ENCODE results near the gene CD2. TPM values are rescaled to one million over a fixed set of nuclear protein-coding genes. Genes with fewer than 3 reads are reported as not detected.

CD2 gene
- total and polyA plus RNA-seq, 11 donors = 0.33 to 9.7 (median 0.61) TPM; not detected in 3

DNA sequence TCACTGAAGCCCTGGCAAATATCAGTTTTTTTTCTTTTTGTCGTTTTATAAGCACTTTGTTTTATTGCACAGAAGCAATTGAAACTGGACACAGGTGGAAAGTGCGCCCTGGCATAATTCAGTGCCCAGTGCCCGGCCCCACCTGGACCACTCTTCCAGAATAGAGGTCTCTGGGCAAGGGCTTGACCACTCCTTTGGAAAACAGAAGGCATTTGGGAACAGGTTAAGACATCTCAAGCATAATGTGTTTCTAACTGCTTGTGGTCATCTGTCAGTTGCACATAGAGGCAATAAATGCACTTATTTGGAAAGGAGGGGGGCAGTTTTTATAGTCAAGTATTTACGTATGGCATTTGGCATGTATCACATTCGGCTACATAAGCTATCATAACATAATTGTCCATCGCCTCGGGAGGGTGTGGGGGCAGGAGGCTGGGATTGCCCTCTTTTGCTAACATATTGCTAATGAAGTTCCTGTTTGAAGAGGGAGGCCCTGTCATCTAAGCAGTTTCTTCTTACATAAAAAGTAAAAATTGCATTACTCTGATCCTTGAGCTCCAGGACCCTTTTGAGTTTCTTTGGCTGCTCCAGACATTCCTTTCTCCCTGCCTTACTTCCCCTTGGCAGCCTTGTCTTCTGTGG is 14.7 kb upstream of the CD2 start:
- intact Hi-C loops (cut with DNase I) = loop anchor here in 4 of 10 donors (5.0 kb wide), 3 partner anchors 78 to 318 kb away; no protein-coding TSS in a partner anchor
- 89 to 92% (median 90%) methylated on average over 7 of the region's 7 CpGs for whole genome bisulfite sequencing, 4 donors
- Histone ChIP-seq H3K27ac (peak overlapping the region in 1 of 12 donors; percentile 83), H3K36me3 (no peaks in the 10 kb centered on the region), H3K27me3 (no peaks in the 10 kb centered on the region), H3K4me1 (peaks cover 0 to 31% (median 0%) of the 10 kb centered on the region in 12 donors), H3K9me3 (peaks cover 0 to 23% (median 15%) of the 10 kb centered on the region in 12 donors), H3K4me3 (no peak overlapping the region)
- TF ChIP-seq, protein P1, sequence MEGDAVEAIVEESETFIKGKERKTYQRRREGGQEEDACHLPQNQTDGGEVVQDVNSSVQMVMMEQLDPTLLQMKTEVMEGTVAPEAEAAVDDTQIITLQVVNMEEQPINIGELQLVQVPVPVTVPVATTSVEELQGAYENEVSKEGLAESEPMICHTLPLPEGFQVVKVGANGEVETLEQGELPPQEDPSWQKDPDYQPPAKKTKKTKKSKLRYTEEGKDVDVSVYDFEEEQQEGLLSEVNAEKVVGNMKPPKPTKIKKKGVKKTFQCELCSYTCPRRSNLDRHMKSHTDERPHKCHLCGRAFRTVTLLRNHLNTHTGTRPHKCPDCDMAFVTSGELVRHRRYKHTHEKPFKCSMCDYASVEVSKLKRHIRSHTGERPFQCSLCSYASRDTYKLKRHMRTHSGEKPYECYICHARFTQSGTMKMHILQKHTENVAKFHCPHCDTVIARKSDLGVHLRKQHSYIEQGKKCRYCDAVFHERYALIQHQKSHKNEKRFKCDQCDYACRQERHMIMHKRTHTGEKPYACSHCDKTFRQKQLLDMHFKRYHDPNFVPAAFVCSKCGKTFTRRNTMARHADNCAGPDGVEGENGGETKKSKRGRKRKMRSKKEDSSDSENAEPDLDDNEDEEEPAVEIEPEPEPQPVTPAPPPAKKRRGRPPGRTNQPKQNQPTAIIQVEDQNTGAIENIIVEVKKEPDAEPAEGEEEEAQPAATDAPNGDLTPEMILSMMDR (IDR thresholded peaks at IDR 0.05) = no peak
- TF ChIP-seq POLR2A (IDR thresholded peaks at IDR 0.05) = no peak
- ATAC-seq (no peak), DNase-seq (no peak)

DNA sequence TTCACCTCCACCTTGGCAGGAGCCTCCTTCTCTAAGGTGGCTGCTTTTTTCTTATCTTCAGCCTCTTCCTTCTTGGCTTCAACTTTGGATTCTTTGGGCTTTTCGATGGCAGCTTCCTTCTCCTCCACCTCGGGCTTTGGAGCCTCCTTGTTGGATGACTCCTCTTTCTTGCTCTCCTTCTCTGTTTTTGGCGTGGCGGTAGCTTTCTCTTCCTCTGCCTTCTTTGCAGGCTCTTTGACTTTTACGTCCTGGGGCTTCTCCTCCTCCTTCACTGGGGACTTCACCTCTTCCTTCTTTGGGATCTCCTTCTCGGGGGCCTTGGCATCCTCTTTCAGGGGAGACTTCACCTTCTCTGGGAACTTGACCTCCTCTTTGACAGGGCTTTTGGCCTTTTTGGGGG is 13.9 kb upstream of the CD2 start:
- H3K27ac ChIP-seq = peak overlapping the region in 1 of 12 donors; percentile 83
- no peaks in the 10 kb centered on the region for H3K36me3 ChIP-seq
- ATAC-seq (no peak), DNase-seq (no peak)
- H3K4me3 ChIP-seq = no peak overlapping the region
- H3K9me3 ChIP-seq = peaks cover 0 to 31% (median 19%) of the 10 kb centered on the region in 12 donors
- peaks cover 0 to 31% (median 0%) of the 10 kb centered on the region in 12 donors for H3K4me1 ChIP-seq
- no peak for TF ChIP-seq POLR2A (IDR thresholded peaks at IDR 0.05)
- TF ChIP-seq, protein P1 (IDR thresholded peaks at IDR 0.05) = no peak
- H3K27me3 ChIP-seq = no peaks in the 10 kb centered on the region
- 89 to 93% (median 91%) methylated on average over 6 of the region's 6 CpGs for WGBS, 4 donors
- intact Hi-C loops (cut with DNase I) = loop anchor here in 1 of 10 donors (5.0 kb wide), 1 partner anchor 77 kb away; no protein-coding TSS in a partner anchor

DNA sequence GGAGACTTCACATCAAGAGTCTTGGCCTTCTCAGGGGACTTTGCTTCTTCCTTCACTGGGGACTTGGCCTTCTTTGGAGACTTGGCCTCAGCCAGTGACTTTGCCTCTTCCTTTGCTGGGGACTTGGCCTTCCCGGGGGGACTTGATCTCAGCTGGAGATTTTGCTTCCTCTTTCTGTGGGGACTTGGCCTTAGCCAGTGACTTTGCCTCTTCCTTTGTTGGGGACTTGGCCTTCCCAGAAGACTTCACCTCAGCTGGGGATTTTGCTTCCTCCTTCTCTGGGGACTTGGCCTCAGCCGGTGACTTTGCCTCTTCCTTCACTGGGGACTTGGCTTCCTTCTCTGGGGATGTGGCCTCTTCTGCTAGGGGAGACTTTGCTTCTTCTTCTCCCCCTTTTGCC is 13.5 kb upstream of the CD2 start:
- no peak for TF ChIP-seq POLR2A (IDR thresholded peaks at IDR 0.05)
- TF ChIP-seq, protein P1 (IDR thresholded peaks at IDR 0.05) = no peak
- intact Hi-C loops (cut with DNase I) = loop anchor here in 1 of 10 donors (5.0 kb wide), 1 partner anchor 77 kb away; no protein-coding TSS in a partner anchor
- DNase-seq = no peak
- Histone ChIP-seq H3K27me3 (no peaks in the 10 kb centered on the region), H3K27ac (peak overlapping the region in 1 of 12 donors; percentile 83), H3K4me1 (peaks cover 0 to 31% (median 0%) of the 10 kb centered on the region in 12 donors), H3K9me3 (peaks cover 0 to 32% (median 19%) of the 10 kb centered on the region in 12 donors), H3K36me3 (no peaks in the 10 kb centered on the region), H3K4me3 (no peak overlapping the region)
- ATAC-seq = no peak
- WGBS, 4 donors = 70 to 81% (median 78%) methylated on average over 2 of the region's 2 CpGs

DNA sequence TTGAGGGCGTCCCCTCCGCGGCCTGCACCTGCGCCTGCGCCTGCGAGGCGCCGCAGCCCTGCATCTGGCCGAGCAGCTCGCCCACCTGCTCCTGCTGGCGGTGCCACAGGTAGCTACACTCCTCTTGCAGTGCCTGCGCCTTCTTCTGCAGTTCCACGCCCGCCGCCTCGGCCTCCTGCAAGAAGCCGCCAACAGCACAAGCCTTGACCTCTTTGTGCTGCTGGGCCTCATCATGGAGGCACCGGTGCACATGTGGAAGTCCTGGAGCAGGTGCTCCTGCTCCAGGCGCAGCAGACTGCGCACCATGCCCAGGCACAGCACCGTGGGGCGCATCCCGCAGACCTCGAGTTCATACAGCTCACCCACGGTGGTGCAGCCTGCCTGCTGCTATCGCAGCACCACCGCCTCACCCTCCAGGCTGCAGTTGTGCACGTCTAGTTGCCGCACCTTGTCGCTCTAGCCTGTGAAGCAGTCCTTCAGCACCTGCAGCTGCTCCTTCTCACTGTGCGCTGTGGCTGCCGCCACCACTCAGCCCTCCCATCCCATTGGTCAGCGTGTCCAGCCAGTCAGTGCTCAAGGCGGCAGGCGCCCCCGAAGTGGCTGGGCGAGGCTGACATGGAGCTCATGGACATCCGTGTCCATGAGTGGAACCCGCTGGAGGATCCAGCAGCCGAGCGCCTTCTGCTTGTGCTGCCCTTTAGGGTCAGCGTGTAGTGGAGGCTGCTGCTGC is 12.2 kb upstream of the CD2 start:
- H3K36me3 ChIP-seq = no peaks in the 10 kb centered on the region
- DNase-seq (no peak), ATAC-seq (no peak)
- H3K27me3 ChIP-seq = no peaks in the 10 kb centered on the region
- H3K27ac ChIP-seq = no peak overlapping the region
- TF ChIP-seq, protein P1 (IDR thresholded peaks at IDR 0.05) = no peak
- TF ChIP-seq POLR2A (IDR thresholded peaks at IDR 0.05) = no peak
- no peak overlapping the region for H3K4me3 ChIP-seq
- intact Hi-C loops (cut with DNase I) = loop anchor here in 1 of 10 donors (5.0 kb wide), 1 partner anchor 75 kb away; no protein-coding TSS in a partner anchor
- WGBS, 4 donors = 94 to 97% (median 95%) methylated on average over 34 to 42 of the region's 42 CpGs
- peaks cover 0 to 40% (median 19%) of the 10 kb centered on the region in 12 donors for H3K9me3 ChIP-seq
- peaks cover 0 to 31% (median 0%) of the 10 kb centered on the region in 12 donors for H3K4me1 ChIP-seq
